GM12878 (cell line): ENCODE data around the gene TJP1. TPM values are rescaled to one million over a fixed set of nuclear protein-coding genes. Genes with fewer than 3 reads are reported as not detected.

Experiments used
- ATAC-seq: fragments of 200-7000 bp; cut with Tn5 transposase; 3 replicates; pipeline ENCODE4 v1.9.1; 2020; ENCODE audit warnings: mild to moderate bottlenecking, moderate library complexity
- BruUV-seq: library from RNA; stranded (reverse); fragments of 400-500 nt; replicated peaks from 2 replicates; lab custom pipeline; 2021; lab: Mats Ljungman, UMichigan
- CTCF ChIA-PET: fragments of 300-600 bp; sonication (Branson Sonifier 250); formaldehyde crosslinking; extraction: SDS; loops from one replicate; lab custom pipeline; 2021; ENCODE audit warnings: inconsistent platforms; lab: Yijun Ruan, JAX
- POLR2A ChIA-PET: fragments of 350-600 bp; formaldehyde crosslinking; extraction: SDS; loops from one replicate; lab custom pipeline; 2021; ENCODE audit warnings: inconsistent platforms; lab: Charles Lee
- RAD21 ChIA-PET: fragments of 300-600 bp; sonication (Branson Sonifier 250); formaldehyde crosslinking; loops from one replicate; lab custom pipeline; 2023; ENCODE audit warnings: antibody characterized with exemption; ENCODE audit not compliant: unreplicated experiment; lab: Charles Lee
- SMC1A ChIA-PET: fragments of 300-600 bp; sonication (Branson Sonifier 250); formaldehyde crosslinking; loops from one replicate; lab custom pipeline; 2023; ENCODE audit not compliant: unreplicated experiment, uncharacterized antibody; lab: Charles Lee
- DNase-seq: peaks from one replicate; pipeline ENCODE4 v3.0.0-alpha.2; 2011; ENCODE audit warnings: low read depth, low spot score
- FAIRE-seq: peaks from 3 replicates; lab custom pipeline; 2011; peaks lifted over from hg19 to GRCh38; lab: Jason Lieb, UNC
- H2AFZ ChIP-seq: 2 replicates; pipeline ENCODE4 v1.6.0; 2011; ENCODE audit warnings: low read depth, low read length, control low read depth; ENCODE audit not compliant: control insufficient read depth
- H3K27ac ChIP-seq: 2 replicates; pipeline ENCODE4 v1.5.1; 2011; ENCODE audit warnings: control low read depth; ENCODE audit not compliant: control insufficient read depth, insufficient read depth
- H3K27me3 ChIP-seq, 2 experiments: replicated peaks in 1 of 2; 2 replicates each; pipeline versions ENCODE4 v1.6.0 to v1.6.1; 2011; ENCODE audit warnings: low read length in 1 of 2; ENCODE audit not compliant: control insufficient read depth in 2 of 2, insufficient read depth in 2 of 2
- H3K36me3 ChIP-seq, 2 experiments: 2 replicates each; pipeline ENCODE4 v1.5.1; 2011; ENCODE audit warnings: low read length in 1 of 2; ENCODE audit not compliant: control insufficient read depth in 2 of 2, insufficient read depth in 2 of 2
- H3K4me1 ChIP-seq: 2 replicates; pipeline ENCODE4 v1.6.1; 2011; ENCODE audit warnings: mild to moderate bottlenecking, low read length, moderate library complexity, mixed read lengths; ENCODE audit not compliant: control insufficient read depth, insufficient read depth
- H3K4me2 ChIP-seq: 2 replicates; pipeline ENCODE4 v1.6.0; 2011; ENCODE audit warnings: control low read depth; ENCODE audit not compliant: control insufficient read depth, insufficient read depth
- H3K4me3 ChIP-seq: fragments of 200-600 bp; sonication (generic); 2 replicates; pipeline ENCODE4 v1.5.1; 2016
- H3K79me2 ChIP-seq: 2 replicates; pipeline ENCODE4 v1.6.0; 2011; ENCODE audit warnings: low read length; ENCODE audit not compliant: control insufficient read depth, insufficient read depth
- H3K9ac ChIP-seq: 2 replicates; pipeline ENCODE4 v1.8.0; 2011; ENCODE audit warnings: low read length, control low read depth, mixed read lengths; ENCODE audit not compliant: control insufficient read depth, insufficient read depth
- H3K9me3 ChIP-seq: replicated peaks from 3 replicates; pipeline ENCODE4 v1.5.1; 2011; ENCODE audit warnings: mild to moderate bottlenecking, low read length; ENCODE audit not compliant: control insufficient read depth, insufficient read depth
- H4K20me1 ChIP-seq: 2 replicates; pipeline ENCODE4 v1.6.0; 2011; ENCODE audit not compliant: control insufficient read depth, insufficient read depth
- GABPA ChIP-seq: IDR thresholded peaks from 2 replicates; pipeline ENCODE4 v1.6.1; 2014; ENCODE audit warnings: antibody characterized with exemption, low read depth, mild to moderate bottlenecking, inconsistent platforms
- HDAC6 ChIP-seq: fragments of 200-600 bp; sonication (generic); IDR thresholded peaks from one replicate; pipeline ENCODE4 v1.8.0; 2017; ENCODE audit warnings: antibody characterized with exemption; ENCODE audit not compliant: unreplicated experiment
- HDGF ChIP-seq: fragments of 450-650 bp; IDR thresholded peaks from 2 replicates; pipeline ENCODE4 v1.6.1; 2016; ENCODE audit warnings: antibody characterized with exemption
- IRF3 ChIP-seq: fragments of 450-650 bp; IDR thresholded peaks from 2 replicates; pipeline ENCODE4 v1.6.1; 2014; ENCODE audit warnings: mild to moderate bottlenecking
- IRF5 ChIP-seq: fragments of 450-650 bp; IDR thresholded peaks from 2 replicates; pipeline ENCODE4 v1.6.1; 2017; ENCODE audit warnings: borderline replicate concordance
- NFXL1 ChIP-seq: fragments of 450-650 bp; IDR thresholded peaks from 2 replicates; pipeline ENCODE4 v1.6.1; 2017; ENCODE audit warnings: antibody characterized with exemption, mild to moderate bottlenecking, borderline replicate concordance
- PML ChIP-seq: IDR thresholded peaks from 2 replicates; pipeline ENCODE4 v1.6.1; 2012; ENCODE audit warnings: low read length, inconsistent platforms
- RCOR1 ChIP-seq: conservative IDR thresholded peaks from 2 replicates; pipeline ENCODE4 v1.6.1; 2012; ENCODE audit warnings: low read depth, low read length, improper control_type of control experiment
- RUNX3 ChIP-seq: IDR thresholded peaks from 2 replicates; pipeline ENCODE4 v1.6.1; 2012; ENCODE audit warnings: low read length, inconsistent platforms
- USF2 ChIP-seq: IDR thresholded peaks from 2 replicates; pipeline ENCODE4 v1.6.1; 2011; ENCODE audit warnings: low read depth, low read length, improper control_type of control experiment, borderline replicate concordance
- ZNF622 ChIP-seq: fragments of 450-650 bp; IDR thresholded peaks from 2 replicates; pipeline ENCODE4 v1.6.1; 2017; ENCODE audit warnings: mild to moderate bottlenecking, inconsistent platforms
- WGBS: methylation state at CpG from one replicate; pipeline ENCODE4 v1.1.6; 2016; ENCODE audit warnings: low lambda C conversion rate; ENCODE audit not compliant: insufficient replicate concordance, insufficient coverage; ENCODE audit errors: missing lambda C conversion rate; 5-methylcytosine and 5-hydroxymethylcytosine counted together
- in situ Hi-C: fragments of 300-500 bp; cut with MboI; formaldehyde crosslinking; loops from 9 replicates; pipeline ENCODE4 v1.14.3; 2018; ENCODE audit warnings: mixed read lengths
- intact Hi-C: fragments of 100-400 bp; cut with micrococcal nuclease; formaldehyde crosslinking; loops from one replicate; pipeline ENCODE4 v1.14.2; 2022; ENCODE audit not compliant: unreplicated experiment
- polyA plus RNA-seq, 11 experiments: library from polyadenylated mRNA; depleted of rRNA in 4 of 11; unstranded in 6 of 11; stranded (reverse) in 5 of 11; fragments of >200 nt; fragmentation: Nextera tagmentation in 4 of 11; fragmentation: Illumina TruSeq in 1 of 11; extraction: Ambion mirVana in 4 of 11; extraction: Trizol in 1 of 11; gene quantifications; 1 replicate in 1 of 11; 2 replicates in 10 of 11; pipeline versions ENCODE4 v1.2.1 to v1.2.3, GENCODE V29; 2011 to 2016; ENCODE audit warnings: inconsistent platforms in 2 of 11, missing spikeins in 2 of 11, low read depth in 1 of 11
- total RNA-seq, 4 experiments: library from RNA; depleted of rRNA in 3 of 4; stranded (reverse); fragments of >200 nt in 3 of 4; fragmentation: Illumina TruSeq in 1 of 4; extraction: Trizol in 1 of 4; gene quantifications; 2 replicates each; pipeline versions ENCODE4 v1.2.1 to v1.2.3, GENCODE V29; 2013 to 2021

TJP1 gene
- total and polyA plus RNA-seq, 10 of the 15 experiments (the other 5 are each of a cell fraction or from before 2014, with no cell fraction given): 0.01 to 0.49 (median 0.08) TPM; not detected in 7

- in situ Hi-C loops (no loop called here), intact Hi-C loops (no loop called here)
- H3K9ac ChIP-seq: no peak overlapping the region
- ChIA-PET SMC1A (interaction anchor here (0.6 to 0.9 kb wide), 2 partner anchors 9 to 669 kb away, joined by 3 to 4 read pairs; no protein-coding TSS in a partner anchor), RAD21 (no interaction called here), CTCF (no interaction called here), POLR2A (no interaction called here)
- BruUV-seq: no TSS peak
- H3K36me3 ChIP-seq: no peaks in the 10 kb centered on the region
- H2AFZ ChIP-seq: no peak overlapping the region
- no peaks in the 10 kb centered on the region for H3K9me3 ChIP-seq
- no peak for DNase-seq
- no peak for ATAC-seq
- H3K27me3 ChIP-seq: no peaks in the 10 kb centered on the region
- WGBS: 89% methylated on average over 1 of the region's 1 CpG
- H3K79me2 ChIP-seq: no peaks in the 10 kb centered on the region
- no peaks in the 10 kb centered on the region for H3K4me1 ChIP-seq
- FAIRE-seq: no peak
- TF ChIP-seq NFXL1: no peak
- no peak for TF ChIP-seq ZNF622
- no peak for TF ChIP-seq HDGF
- no peak for TF ChIP-seq HDAC6
- no peak for TF ChIP-seq IRF3
- no peak for TF ChIP-seq GABPA
- TF ChIP-seq PML: no peak
- TF ChIP-seq IRF5: no peak
- no peak for TF ChIP-seq RUNX3
- TF ChIP-seq RCOR1: no peak
- TF ChIP-seq USF2: no peak
- no peak overlapping the region for H3K27ac ChIP-seq
- no peak overlapping the region for H3K4me3 ChIP-seq
- no peak overlapping the region for H3K4me2 ChIP-seq
- H4K20me1 ChIP-seq: no peaks in the 10 kb centered on the region
Measured at GRCh38 chr15:29805043-29805707, 17.1 kb downstream of the TJP1 start.
